MG63 (cell line): ENCODE results near the gene SUFU. TPM values are rescaled to one million over a fixed set of nuclear protein-coding genes. Genes with fewer than 3 reads are reported as not detected.
"Not testable (repeated sequence)": the region's sequence is repeated elsewhere in the genome, so short reads cannot be mapped to it uniquely, and the experiment has no call there.

Experiments
- DNase-seq: peaks from one replicate; pipeline ENCODE4 v3.0.0-alpha.2; 2020
- H3K27me3 ChIP-seq: fragments of 250-450 bp; sonication (Bioruptor Pico); 2 replicates; pipeline ENCODE4 v1.5.1; 2020; ENCODE audit warnings: mild to moderate bottlenecking, moderate library complexity
- H3K36me3 ChIP-seq: fragments of 250-450 bp; sonication (Bioruptor Pico); 2 replicates; pipeline ENCODE4 v1.5.1; 2020; ENCODE audit warnings: mild to moderate bottlenecking, moderate library complexity
- H3K4me3 ChIP-seq: fragments of 250-450 bp; sonication (Bioruptor Pico); 2 replicates; pipeline ENCODE4 v1.5.1; 2020; ENCODE audit warnings: mild to moderate bottlenecking, moderate library complexity
- H3K9me3 ChIP-seq: fragments of 250-450 bp; sonication (Bioruptor Pico); 2 replicates; pipeline ENCODE4 v1.5.1; 2020; ENCODE audit warnings: mild to moderate bottlenecking, moderate library complexity
- total RNA-seq: library from RNA; depleted of rRNA; stranded (reverse); fragments of >200 nt; shearing (Covaris generic); gene quantifications from 2 replicates; pipeline ENCODE4 v1.2.3, GENCODE V29; 2014; ENCODE audit warnings: low replicate concordance

The SUFU gene
- total RNA-seq, 1 experiment from 2014 or later: 2.0 TPM

DNA sequence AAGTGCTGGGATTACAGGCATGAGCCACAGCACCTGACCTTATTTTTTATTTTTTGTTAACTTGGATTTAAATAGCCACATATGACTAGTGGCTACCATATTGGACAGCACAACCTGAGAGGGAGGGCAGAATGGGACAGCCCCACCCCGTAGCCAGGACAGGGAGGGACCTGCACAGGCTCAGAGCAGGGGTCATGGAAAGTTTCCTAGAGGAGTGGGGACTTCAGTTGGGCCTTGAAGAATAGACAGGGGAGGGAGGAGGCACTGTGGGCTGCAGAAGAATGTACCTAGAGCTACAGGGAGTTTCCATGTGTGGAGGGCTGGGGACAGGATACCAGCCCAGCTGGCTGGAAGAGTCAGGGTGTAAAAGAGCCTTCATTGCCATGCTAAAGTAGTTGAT is 149.3 kb downstream of the SUFU start:
- DNase-seq: no peak
- Histone ChIP-seq H3K27me3 (no peaks in the 10 kb centered on the region), H3K9me3 (no peaks in the 10 kb centered on the region), H3K36me3 (peaks cover 21% of the 10 kb centered on the region), H3K4me3 (no peak overlapping the region)

DNA sequence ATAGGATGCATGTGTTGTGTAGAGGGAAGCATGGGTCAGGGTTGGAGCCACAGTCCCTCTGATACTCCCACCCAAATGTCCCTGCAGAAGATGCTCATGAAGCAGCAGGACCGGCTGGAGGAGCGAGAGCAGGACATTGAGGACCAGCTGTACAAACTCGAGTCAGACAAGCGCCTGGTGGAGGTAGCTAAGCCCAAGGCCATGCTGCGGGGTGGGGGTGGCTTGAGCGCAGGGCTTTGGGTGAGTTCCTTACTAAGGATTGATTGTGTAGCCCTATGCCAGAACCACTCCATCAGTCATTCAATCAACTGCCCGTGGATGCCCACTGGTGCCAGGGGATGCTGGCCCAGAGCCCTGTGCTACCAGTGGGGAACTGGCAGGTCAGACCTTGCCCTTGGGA is 150.8 kb downstream of the SUFU start:
- no peak overlapping the region for H3K4me3 ChIP-seq

DNA sequence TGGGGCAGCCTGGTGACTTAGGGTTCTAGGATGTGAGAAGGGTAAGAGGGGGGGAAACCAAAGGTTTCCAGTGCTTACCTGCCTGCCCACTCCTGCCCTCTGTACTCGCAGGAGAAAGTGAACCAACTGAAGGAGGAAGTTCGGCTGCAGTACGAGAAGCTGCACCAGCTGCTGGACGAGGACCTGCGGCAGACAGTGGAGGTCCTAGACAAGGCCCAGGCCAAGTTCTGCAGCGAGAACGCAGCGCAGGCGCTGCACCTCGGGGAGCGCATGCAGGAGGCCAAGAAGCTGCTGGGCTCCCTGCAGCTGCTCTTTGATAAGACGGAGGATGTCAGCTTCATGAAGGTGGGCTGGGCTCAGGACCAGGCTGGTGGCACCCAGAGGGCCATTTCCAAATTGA is 151.2 kb downstream of the SUFU start:
- Histone ChIP-seq H3K4me3 (no peak overlapping the region), H3K36me3 (peaks cover 22% of the 10 kb centered on the region), H3K9me3 (no peaks in the 10 kb centered on the region), H3K27me3 (no peaks in the 10 kb centered on the region)
- DNase-seq: no peak

More for the DNA sequence above, 150.8 kb downstream of the SUFU start:
- no peaks in the 10 kb centered on the region for H3K27me3 ChIP-seq
- no peak for DNase-seq
- H3K9me3 ChIP-seq: no peaks in the 10 kb centered on the region
- peaks cover 22% of the 10 kb centered on the region for H3K36me3 ChIP-seq

DNA sequence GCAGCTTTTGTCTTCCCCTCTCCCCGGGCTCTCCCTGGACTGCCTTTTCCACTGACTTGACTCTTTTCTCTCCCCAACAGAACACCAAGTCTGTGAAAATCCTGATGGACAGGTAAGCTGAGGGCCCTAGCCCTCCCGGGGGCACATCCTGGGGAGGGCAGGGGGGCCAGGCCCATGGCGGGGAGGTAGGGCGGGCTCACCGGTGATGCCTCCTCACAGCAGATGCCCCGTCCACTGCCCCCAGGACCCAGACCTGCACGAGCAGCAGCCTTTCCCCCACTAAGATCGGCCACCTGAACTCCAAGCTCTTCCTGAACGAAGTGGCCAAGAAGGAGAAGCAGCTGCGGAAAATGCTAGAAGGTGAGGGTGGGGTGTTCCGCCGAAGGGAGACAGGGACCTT is 152.3 kb downstream of the SUFU start:
- Histone ChIP-seq H3K4me3 (no peak overlapping the region), H3K9me3 (no peaks in the 10 kb centered on the region), H3K27me3 (no peaks in the 10 kb centered on the region), H3K36me3 (peaks cover 22% of the 10 kb centered on the region)
- no peak for DNase-seq

DNA sequence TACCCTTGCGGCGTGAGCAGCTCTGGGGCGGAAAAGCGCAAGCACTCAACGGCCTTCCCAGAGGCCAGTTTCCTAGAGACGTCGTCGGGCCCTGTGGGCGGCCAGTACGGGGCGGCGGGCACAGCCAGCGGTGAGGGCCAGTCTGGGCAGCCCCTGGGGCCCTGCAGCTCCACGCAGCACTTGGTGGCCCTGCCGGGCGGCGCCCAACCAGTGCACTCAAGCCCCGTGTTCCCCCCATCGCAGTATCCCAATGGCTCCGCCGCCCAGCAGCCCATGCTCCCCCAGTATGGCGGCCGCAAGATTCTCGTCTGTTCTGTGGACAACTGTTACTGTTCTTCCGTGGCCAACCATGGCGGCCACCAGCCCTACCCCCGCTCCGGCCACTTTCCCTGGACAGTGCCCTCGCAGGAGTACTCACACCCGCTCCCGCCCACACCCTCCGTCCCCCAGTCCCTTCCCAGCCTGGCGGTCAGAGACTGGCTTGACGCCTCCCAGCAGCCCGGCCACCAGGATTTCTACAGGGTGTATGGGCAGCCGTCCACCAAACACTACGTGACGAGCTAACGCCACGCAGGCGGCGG is 153.1 kb downstream of the SUFU start:
- Histone ChIP-seq H3K4me3 (no peak overlapping the region), H3K36me3 (peaks cover 22% of the 10 kb centered on the region), H3K9me3 (no peaks in the 10 kb centered on the region), H3K27me3 (no peaks in the 10 kb centered on the region)
- DNase-seq: no peak

DNA sequence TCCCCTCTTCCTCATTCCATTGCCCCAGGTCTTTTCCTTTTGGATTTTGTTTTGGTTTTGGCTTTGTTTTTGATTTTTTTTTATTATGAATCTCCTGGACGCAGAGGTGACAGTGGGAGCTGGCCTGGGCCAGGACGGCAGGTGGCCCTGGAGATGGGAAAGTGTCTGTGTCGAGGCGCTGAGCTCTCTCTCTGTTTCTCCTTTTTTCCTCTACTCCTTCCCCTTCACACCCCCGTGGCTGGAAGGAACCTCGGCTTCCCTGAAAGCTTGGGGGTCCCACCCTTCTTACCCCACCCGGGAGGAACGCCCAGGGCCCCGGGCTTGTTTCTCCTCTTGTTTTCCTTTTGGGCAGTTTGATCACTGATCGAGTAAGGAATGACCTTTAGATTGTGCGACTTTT is 153.7 kb downstream of the SUFU start:
- Histone ChIP-seq H3K36me3 (peaks cover 22% of the 10 kb centered on the region), H3K9me3 (no peaks in the 10 kb centered on the region), H3K4me3 (no peak overlapping the region), H3K27me3 (no peaks in the 10 kb centered on the region)
- no peak for DNase-seq

DNA sequence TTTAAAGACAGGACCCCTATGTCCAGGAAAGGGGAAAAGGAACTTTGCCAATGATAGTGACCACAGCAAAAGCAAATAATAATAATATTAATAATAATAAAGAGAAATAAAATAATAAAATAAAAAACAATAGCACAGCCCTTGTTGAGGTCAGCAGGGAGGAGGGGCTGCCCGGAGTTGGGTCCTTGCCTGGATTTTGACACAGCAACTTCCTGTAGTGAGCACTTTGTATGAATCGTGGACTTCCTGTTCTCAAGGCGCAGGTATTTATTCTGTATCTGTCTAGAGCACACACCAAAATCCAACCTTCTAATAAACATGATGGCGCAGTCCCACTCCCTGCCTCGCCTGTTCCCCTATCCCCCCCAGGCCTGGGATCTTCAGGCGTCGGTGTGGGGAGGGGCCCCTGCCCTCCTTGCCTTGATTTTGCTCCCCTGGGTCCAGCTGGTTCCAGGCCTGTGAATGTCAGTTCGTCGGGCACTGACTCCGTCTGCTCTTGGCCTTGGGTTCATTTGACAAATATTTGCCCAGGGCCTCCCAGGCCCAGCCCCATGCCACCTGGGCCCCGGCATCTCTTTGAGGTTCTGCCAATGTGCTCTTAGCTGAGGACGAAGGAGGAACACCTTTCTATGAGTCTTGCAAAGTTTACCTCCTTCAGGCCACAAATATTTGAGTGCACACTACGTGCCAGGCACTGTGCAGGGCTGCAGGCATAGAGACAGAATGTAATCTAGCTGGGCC is 154.4 kb downstream of the SUFU start:
- H3K4me3 ChIP-seq: no peak overlapping the region
- no peaks in the 10 kb centered on the region for H3K27me3 ChIP-seq
- DNase-seq: peak; percentile 26
- H3K9me3 ChIP-seq: no peaks in the 10 kb centered on the region
- peaks cover 22% of the 10 kb centered on the region for H3K36me3 ChIP-seq

DNA sequence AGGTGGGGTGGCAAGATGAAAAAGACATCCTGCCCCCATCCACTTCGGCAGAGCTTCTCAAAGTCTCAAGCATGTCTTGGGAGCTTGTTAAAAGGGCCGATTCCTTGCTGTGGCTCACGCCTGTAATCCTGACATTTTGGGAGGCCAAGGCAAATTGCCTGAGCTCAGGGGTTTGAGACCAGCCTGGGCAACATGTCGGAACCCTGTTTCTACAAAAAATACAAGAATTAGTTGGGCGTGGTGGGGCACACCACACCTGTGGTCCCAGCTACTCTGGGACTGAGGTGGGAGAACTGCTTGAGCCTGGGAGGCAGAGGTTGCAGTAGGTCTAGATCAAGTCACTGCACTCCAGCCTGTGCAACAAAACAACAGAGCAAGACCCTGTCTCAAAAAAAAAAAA is 155.0 kb downstream of the SUFU start:
- Histone ChIP-seq H3K27me3 (no peaks in the 10 kb centered on the region), H3K9me3 (no peaks in the 10 kb centered on the region), H3K36me3 (peaks cover 18% of the 10 kb centered on the region), H3K4me3 (no peak overlapping the region)
- DNase-seq: no peak

DNA sequence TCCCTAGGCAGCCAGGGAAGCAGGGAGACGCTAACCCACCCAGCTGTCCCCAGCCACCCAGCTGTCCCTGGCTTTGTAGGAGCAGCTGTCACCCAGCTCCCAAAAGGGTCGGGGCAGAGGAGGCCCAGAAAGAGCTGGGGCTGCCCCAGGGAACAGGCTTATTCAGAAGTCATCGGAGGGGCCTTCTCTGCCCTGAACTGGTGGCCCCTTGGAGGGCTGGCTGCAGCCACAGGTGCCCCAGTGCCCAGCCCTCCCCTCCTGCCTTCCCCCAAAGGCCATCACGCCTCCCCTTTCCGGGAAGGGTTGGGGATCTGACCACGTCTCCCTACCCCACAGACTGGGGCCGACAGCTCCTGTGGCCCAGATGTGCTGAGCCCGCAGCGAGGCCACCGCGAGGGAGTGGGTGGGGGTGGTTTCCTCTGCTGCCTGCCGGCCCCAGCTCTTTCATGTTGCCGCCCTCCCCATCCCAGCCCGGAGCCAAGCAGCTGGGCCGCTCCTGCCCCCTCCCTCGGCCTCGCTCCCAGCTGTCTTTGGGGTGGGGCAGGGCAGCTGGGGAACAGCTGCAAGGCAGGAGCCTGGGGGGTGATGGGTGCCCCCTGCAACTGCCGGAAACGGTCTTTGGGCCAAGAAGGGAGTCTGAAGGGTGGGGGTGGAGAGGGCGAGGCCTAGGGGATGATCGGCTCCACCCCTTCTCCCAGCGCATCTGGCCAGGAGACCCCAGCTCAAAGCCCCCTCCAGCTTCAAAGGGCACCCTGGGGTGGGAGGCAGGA is 157.3 kb downstream of the SUFU start:
- H3K27me3 ChIP-seq: no peaks in the 10 kb centered on the region
- no peak for DNase-seq
- H3K4me3 ChIP-seq: no peak overlapping the region
- no peaks in the 10 kb centered on the region for H3K9me3 ChIP-seq
- peaks cover 9% of the 10 kb centered on the region for H3K36me3 ChIP-seq

DNA sequence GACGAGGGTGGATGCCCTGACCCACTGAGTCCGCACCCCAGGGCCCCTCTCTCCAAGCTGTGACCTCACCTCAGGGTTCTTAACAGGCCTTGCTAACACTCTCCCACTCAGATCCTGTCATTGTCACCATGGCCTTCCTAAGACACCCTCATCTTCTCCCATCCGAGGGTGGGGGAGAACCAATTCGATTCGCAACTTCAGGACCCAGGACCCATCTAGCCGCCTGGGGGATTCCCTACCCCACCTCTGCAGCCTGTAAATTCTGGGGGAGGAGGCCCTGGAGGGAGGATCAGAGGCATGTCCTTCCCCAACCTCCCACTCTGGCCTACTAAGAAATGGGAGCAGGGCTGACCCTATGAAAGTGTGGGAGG is 157.9 kb downstream of the SUFU start:
- no peak overlapping the region for H3K4me3 ChIP-seq
- no peaks in the 10 kb centered on the region for H3K9me3 ChIP-seq
- H3K36me3 ChIP-seq: peaks cover 8% of the 10 kb centered on the region
- no peak for DNase-seq
- H3K27me3 ChIP-seq: no peaks in the 10 kb centered on the region

DNA sequence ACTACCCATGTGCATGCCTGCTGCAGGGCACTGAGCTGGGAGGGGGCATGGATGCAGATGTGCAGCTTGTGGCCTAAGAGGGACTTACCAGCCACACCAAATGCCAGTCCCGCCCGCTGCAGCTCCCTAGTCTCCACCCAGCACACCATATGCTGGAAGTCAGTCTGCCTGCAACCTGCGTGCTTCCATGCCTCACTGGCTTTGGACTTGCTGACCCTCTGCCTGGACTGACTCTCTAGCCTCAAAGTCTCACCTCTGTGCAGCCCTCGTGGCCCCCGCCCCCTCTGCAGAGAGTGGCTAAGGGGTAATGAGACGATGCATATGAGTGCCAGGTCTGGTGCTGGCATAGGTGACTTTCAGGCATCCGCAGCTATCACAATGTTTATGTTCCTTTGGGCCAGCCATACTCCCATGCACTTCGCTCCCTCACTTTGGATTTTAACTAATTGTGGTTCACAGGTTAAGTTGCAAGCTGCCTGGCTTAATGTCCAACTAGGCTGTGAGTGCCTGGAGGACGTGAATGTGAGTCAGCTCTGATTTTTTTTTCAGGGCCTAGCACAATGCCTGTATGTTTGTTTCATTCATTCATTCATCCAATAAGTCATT is 162.2 kb downstream of the SUFU start:
- no peak for DNase-seq
- no peak overlapping the region for H3K4me3 ChIP-seq
- no peaks in the 10 kb centered on the region for H3K9me3 ChIP-seq
- no peaks in the 10 kb centered on the region for H3K27me3 ChIP-seq
- no peaks in the 10 kb centered on the region for H3K36me3 ChIP-seq

DNA sequence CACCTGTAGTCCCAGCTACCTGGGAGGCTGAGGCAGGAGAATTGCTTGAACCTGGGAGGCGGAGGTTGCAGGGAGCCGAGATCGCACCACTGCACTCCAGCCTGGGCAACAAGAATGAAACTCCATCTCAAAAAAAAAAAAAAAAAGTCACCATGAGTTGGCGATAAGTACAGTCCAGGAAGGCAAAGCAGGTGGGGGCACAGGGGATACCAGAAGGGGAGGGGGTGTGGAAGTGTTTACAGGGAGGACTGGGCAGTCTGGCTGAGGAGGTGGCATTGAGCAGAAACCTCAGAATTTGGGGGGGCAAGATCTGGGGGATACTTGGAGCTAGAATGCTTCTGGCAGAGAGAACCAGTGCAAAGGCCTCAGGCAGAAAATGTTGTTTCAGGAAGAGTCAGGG is 163.6 kb downstream of the SUFU start:
- H3K9me3 ChIP-seq, H3K36me3 ChIP-seq, H3K27me3 ChIP-seq, H3K4me3 ChIP-seq, DNase-seq: not testable (repeated sequence)

DNA sequence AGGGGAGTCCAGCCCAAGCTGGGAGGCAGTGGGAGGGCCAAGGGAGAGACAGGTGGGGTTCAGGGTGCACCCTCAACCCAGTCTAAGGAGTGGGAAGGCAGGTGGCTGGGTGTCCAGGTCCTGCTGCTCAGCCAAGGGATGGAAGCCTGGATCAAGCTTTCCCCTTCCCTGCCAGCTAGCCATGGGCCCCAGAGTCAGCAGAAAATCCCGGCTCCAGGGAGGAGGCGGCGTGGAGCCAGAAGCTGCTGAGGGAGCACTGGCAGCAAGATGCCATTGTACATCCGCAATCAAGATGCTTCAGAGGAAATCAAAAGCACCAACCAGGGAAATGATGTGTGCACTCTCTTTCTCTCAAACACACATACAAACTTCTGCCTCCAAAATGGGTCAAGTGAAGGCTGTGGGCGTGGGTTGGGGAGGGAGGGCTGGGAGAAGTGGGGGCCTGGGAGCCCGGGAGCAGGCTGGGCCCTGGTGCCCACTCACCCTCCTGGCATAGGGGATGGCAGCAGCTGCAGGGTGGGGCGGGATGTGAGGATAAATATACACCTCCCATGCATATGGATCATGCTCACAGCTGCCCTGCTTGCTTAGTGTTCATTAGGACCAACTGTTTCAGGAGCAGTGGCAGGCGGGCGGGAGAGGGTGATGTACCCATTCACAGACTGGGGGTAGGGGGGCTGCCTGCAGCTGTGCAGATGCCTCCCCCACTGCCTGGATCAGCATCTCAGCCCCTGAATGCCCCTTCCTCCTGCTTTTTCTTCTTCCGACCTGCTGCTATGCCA is 164.7 kb downstream of the SUFU start:
- Histone ChIP-seq H3K27me3 (no peaks in the 10 kb centered on the region), H3K36me3 (no peaks in the 10 kb centered on the region), H3K9me3 (no peaks in the 10 kb centered on the region), H3K4me3 (no peak overlapping the region)
- no peak for DNase-seq

DNA sequence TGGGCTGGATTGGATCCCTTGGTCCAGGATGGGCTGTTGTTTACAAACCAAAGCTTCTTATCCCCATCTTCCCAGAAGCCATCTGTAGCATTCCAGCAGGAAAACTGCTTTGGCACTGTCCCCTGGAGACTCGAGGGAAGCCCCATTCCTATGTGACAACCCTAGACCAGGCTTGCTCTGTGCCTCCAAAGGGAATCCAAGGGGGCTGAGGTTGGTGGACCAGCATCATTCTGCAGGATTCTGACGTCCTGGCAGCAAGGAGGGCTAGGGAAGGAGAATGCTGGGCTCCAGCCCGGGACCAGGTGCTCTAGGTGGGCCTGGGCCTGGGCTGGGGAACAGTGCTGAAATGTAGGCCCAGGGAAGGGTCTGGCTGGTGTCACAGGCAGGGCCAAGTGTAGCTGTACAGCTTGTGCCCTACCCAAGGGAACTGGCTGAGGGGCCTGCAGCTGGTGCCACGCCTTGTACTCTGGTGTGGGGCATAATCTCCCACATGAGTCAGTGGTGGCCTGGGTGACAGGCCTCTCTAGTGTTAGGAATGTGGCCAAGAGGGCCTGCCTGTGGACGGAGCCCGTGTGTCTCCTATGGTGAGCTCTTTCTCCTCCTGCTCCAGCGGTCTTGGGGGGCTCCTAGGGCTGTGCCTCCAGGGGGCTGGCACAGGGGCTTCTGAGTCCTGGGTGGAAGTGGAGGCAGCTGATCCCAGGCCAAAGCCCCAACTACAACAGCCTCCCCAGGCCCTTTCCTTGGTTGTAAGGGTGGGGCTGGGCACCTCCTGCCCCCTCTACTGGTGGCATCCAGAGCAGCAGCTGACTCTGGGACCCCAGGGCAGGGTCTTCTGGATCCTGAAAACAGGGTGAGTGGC is 165.7 kb downstream of the SUFU start:
- peak; percentile 54 for DNase-seq

DNA sequence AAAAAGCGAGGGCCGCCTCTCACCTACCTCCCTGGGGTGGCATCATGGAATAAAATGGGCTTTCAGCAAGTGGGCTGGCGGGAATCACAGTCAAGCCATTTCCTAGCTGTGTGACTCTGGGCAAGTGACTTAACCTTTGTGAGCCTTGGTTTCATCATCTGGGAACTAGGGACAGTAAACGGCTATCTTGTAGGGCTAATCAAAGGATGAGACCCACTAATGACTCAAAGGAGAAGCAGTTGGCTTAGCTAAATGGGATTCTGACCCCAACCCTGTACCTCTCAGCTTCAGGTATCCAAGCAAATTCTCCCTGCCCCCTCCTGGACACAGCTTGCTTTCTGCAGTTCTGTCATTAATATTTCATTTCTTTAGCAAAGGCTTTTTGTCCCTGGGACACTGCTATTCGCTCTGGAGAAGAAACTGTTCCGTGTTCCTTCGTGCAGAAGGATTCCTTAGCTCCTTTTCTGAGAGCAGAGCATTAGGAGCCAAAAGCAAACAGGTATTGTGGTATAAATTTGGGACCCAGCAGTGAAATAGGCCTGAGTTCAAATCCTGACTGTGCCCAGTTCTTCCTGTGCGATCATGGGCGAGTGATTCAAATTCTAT is 166.4 kb downstream of the SUFU start:
- Histone ChIP-seq H3K4me3 (no peak overlapping the region), H3K36me3 (no peaks in the 10 kb centered on the region), H3K9me3 (no peaks in the 10 kb centered on the region), H3K27me3 (no peaks in the 10 kb centered on the region)
- DNase-seq: no peak

More for the DNA sequence above, 165.7 kb downstream of the SUFU start:
- Histone ChIP-seq H3K27me3 (no peaks in the 10 kb centered on the region), H3K4me3 (no peak overlapping the region), H3K36me3 (no peaks in the 10 kb centered on the region), H3K9me3 (no peaks in the 10 kb centered on the region)
